ENCODE results near the gene AP1G2. TPM values are rescaled to one million over a fixed set of nuclear protein-coding genes. Genes with fewer than 3 reads are reported as not detected.

The AP1G2 gene
- total RNA-seq, 1 donor from 2014 or later: 128 TPM

- Histone ChIP-seq H3K36me3 (no peaks in the 10 kb centered on the region), H3K27me3 (peaks cover 13% of the 10 kb centered on the region), H3K4me1 (peaks cover 27% of the 10 kb centered on the region), H3K4me3 (no peak overlapping the region), H3K27ac (no peak overlapping the region), H3K9me3 (no peaks in the 10 kb centered on the region)
- intact Hi-C loops (cut with DNase I): no loop called here
- TF ChIP-seq CTCF (IDR thresholded peaks at IDR 0.05): no peak
- DNase-seq: peak; percentile 57
- no peak for ATAC-seq
These were observed 3.4 kb upstream of the AP1G2 start for GRCh38 chr14:23570806-23571483.

GRCh38 chr14:23569443-23570151, 2.0 kb upstream of the AP1G2 start:
- no peak overlapping the region for H3K27ac ChIP-seq
- no peaks in the 10 kb centered on the region for H3K27me3 ChIP-seq
- H3K9me3 ChIP-seq: no peaks in the 10 kb centered on the region
- no peak for TF ChIP-seq CTCF (IDR thresholded peaks at IDR 0.05)
- peak; percentile 63 for DNase-seq
- no peaks in the 10 kb centered on the region for H3K36me3 ChIP-seq
- intact Hi-C loops (cut with DNase I): no loop called here
- no peak overlapping the region for H3K4me3 ChIP-seq
- peaks cover 27% of the 10 kb centered on the region for H3K4me1 ChIP-seq
- peak; percentile 11 for ATAC-seq

- peak; percentile 63 for DNase-seq
These were observed 1.2 kb upstream of the AP1G2 start for GRCh38 chr14:23568600-23569331.

GRCh38 chr14:23568021-23568599, 519 bp upstream of the AP1G2 start:
- Histone ChIP-seq H3K9me3 (no peaks in the 10 kb centered on the region), H3K36me3 (peaks cover 13% of the 10 kb centered on the region), H3K27ac (peak overlapping the region; percentile 79), H3K4me1 (peaks cover 23% of the 10 kb centered on the region), H3K4me3 (peak overlapping the region; percentile 73), H3K27me3 (no peaks in the 10 kb centered on the region)
- ATAC-seq (no peak), DNase-seq (peak; percentile 29)
- no peak for TF ChIP-seq CTCF (IDR thresholded peaks at IDR 0.05)
- intact Hi-C loops (cut with DNase I): no loop called here

More at GRCh38 chr14:23568600-23569331, 1.2 kb upstream of the AP1G2 start:
- peak; percentile 36 for TF ChIP-seq CTCF (IDR thresholded peaks at IDR 0.05)
- no peak for ATAC-seq
- Histone ChIP-seq H3K27ac (no peak overlapping the region), H3K27me3 (no peaks in the 10 kb centered on the region), H3K4me3 (no peak overlapping the region), H3K9me3 (no peaks in the 10 kb centered on the region), H3K4me1 (peaks cover 27% of the 10 kb centered on the region), H3K36me3 (peaks cover 6% of the 10 kb centered on the region)
- intact Hi-C loops (cut with DNase I): no loop called here

- DNase-seq (no peak), ATAC-seq (peak; percentile 33)
- H3K36me3 ChIP-seq: peaks cover 24% of the 10 kb centered on the region
- no peaks in the 10 kb centered on the region for H3K27me3 ChIP-seq
- intact Hi-C loops (cut with DNase I): no loop called here
- no peaks in the 10 kb centered on the region for H3K9me3 ChIP-seq
- peaks cover 19% of the 10 kb centered on the region for H3K4me1 ChIP-seq
- H3K4me3 ChIP-seq: peak overlapping the region; percentile 73
- TF ChIP-seq CTCF (IDR thresholded peaks at IDR 0.05): no peak
- H3K27ac ChIP-seq: peak overlapping the region; percentile 79
These were observed 809 bp downstream of the AP1G2 start for GRCh38 chr14:23566778-23567185.

Data from upper lobe of right lung (tissue), 1 donor.